Astrocyte of the spinal cord (primary cell): Measurements from ENCODE around the gene SIPA1L3.

Experiments
- DNase-seq: peaks from one replicate; pipeline ENCODE4 v3.0.0; 2011; ENCODE audit warnings: low read depth, low spot score
- H3K4me3 ChIP-seq: 2 replicates; pipeline ENCODE4 v1.5.1; 2011; ENCODE audit warnings: low read depth, mild to moderate bottlenecking, low read length, moderate library complexity
- CTCF ChIP-seq: IDR thresholded peaks from 2 replicates; pipeline ENCODE4 v1.5.1; 2012; ENCODE audit warnings: low read depth, mild to moderate bottlenecking, low read length, inconsistent platforms
- in situ Hi-C: cut with HindIII; loops from 2 replicates; pipeline ENCODE4 v1.10.0; 2017; ENCODE audit warnings: low sequenced_read_pairs

The SIPA1L3 gene

DNA sequence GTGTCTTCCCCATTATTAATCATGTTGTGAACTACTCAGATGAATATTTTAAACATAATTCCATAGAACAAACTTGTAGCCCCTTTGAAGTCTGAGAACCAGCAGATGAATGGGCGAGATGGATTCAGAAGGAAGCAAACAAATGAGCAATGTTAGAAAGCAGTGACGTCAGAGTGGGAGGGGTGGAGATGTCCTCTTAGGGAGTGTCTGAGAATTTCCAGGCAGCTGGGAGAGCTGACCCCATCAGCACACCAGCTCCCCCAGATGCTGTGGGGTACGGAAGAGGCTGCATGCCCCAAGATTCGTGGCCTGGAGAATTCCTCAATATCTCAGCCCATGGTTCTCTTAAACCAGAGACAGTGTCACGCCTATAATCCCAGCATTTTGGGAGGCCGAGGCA is 248.4 kb downstream of the SIPA1L3 start:
- DNase-seq = no peak
- in situ Hi-C loops = no loop called here

DNA sequence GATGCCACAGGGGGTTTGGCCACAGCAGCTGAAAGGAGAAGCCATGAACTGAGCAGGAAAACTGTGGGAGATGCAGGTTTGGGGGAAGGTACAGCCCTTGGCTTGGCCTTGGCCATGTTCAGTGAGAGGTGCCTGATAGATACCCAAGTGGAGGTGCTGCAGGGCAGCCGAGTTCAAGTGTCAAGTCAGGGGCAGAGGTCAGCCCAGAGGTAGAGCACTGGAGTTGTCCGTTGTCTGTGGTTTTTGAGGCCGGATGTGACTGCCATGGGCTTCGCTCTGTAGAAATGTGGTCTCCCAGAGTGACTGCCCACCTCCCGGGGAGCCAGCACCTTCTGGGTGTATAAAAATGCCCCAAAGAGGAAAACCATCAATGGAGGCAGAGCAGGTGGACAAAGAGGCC is 251.7 kb downstream of the SIPA1L3 start:
- DNase-seq = no peak
- no peak for TF ChIP-seq CTCF
- in situ Hi-C loops = no loop called here
- no peak overlapping the region for H3K4me3 ChIP-seq

More for the DNA sequence above, 248.4 kb downstream of the SIPA1L3 start:
- no peak overlapping the region for H3K4me3 ChIP-seq
- TF ChIP-seq CTCF = no peak

- in situ Hi-C loops = no loop called here
- peak; percentile 18 for DNase-seq
- no peak for TF ChIP-seq CTCF
- no peak overlapping the region for H3K4me3 ChIP-seq
Observed at GRCh38 chr19:38162094-38162493, 255.1 kb downstream of the SIPA1L3 start.

GRCh38 chr19:38162632-38163031 is 255.6 kb downstream of the SIPA1L3 start:
- in situ Hi-C loops = no loop called here
- no peak overlapping the region for H3K4me3 ChIP-seq
- DNase-seq = no peak
- no peak for TF ChIP-seq CTCF

GRCh38 chr19:38163419-38164290 is 256.6 kb downstream of the SIPA1L3 start:
- no peak overlapping the region for H3K4me3 ChIP-seq
- DNase-seq = no peak
- no peak for TF ChIP-seq CTCF
- in situ Hi-C loops = no loop called here

DNA sequence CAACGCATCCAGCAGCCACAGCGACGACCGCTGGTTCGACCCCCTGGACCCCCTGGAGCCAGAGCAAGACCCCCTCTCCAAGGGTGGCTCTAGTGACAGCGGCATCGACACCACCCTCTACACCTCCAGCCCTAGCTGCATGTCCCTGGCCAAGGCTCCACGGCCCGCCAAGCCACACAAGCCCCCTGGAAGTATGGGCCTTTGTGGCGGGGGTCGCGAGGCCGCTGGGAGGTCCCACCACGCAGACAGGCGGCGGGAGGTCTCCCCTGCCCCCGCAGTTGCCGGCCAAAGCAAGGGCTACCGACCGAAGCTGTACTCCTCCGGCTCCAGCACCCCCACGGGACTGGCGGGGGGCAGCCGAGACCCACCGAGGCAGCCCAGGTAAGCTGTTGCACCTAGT is 257.5 kb downstream of the SIPA1L3 start:
- H3K4me3 ChIP-seq = no peak overlapping the region
- no peak for TF ChIP-seq CTCF
- in situ Hi-C loops = no loop called here
- no peak for DNase-seq
